MM.1S (cell line): ENCODE results near the gene ABL2.

Experiments
- DNase-seq: peaks from one replicate; pipeline ENCODE4 v3.0.0-alpha.2; 2015
- H2AFZ ChIP-seq: fragments of 300-600 bp; sonication (generic); 2 replicates; pipeline ENCODE4 v1.6.0; 2016; ENCODE audit warnings: antibody characterized with exemption, low read length
- H3F3A ChIP-seq: fragments of 300-600 bp; sonication (generic); 2 replicates; pipeline ENCODE4 v1.6.1; 2016; ENCODE audit warnings: mild to moderate bottlenecking, antibody characterized with exemption, low read length, moderate library complexity, mixed read lengths; ENCODE audit not compliant: insufficient read depth
- H3K27ac ChIP-seq: fragments of 300-600 bp; sonication (generic); 2 replicates; pipeline ENCODE4 v1.5.1; 2016; ENCODE audit warnings: mild to moderate bottlenecking, low read length
- H3K27me3 ChIP-seq: fragments of 300-600 bp; sonication (generic); replicated peaks from 2 replicates; pipeline ENCODE4 v1.6.0; 2016; ENCODE audit warnings: low read length; ENCODE audit not compliant: insufficient read depth
- H3K36me3 ChIP-seq: fragments of 300-600 bp; sonication (generic); replicated peaks from 2 replicates; pipeline ENCODE4 v1.6.1; 2016; ENCODE audit warnings: mild to moderate bottlenecking, low read length, mixed read lengths; ENCODE audit not compliant: insufficient read depth
- H3K4me1 ChIP-seq: fragments of 300-600 bp; sonication (generic); 2 replicates; pipeline ENCODE4 v1.6.1; 2016; ENCODE audit warnings: low read length, mixed read lengths
- H3K4me2 ChIP-seq: fragments of 300-600 bp; sonication (generic); 2 replicates; pipeline ENCODE4 v1.6.0; 2016; ENCODE audit warnings: low read depth, low read length
- H3K4me3 ChIP-seq: fragments of 300-600 bp; sonication (generic); 2 replicates; pipeline ENCODE4 v1.5.1; 2016; ENCODE audit warnings: low read length, mixed read lengths
- H3K79me2 ChIP-seq: fragments of 300-600 bp; sonication (generic); 2 replicates; pipeline ENCODE4 v1.6.1; 2016; ENCODE audit warnings: mixed run types, low read length, mixed read lengths
- H3K9ac ChIP-seq: fragments of 300-600 bp; sonication (generic); 2 replicates; pipeline ENCODE4 v1.6.1; 2016; ENCODE audit warnings: low read length, mixed read lengths
- H3K9me2 ChIP-seq: fragments of 300-600 bp; sonication (generic); replicated peaks from 2 replicates; pipeline ENCODE4 v1.6.1; 2016; ENCODE audit warnings: mild to moderate bottlenecking, low read length, mixed read lengths; ENCODE audit not compliant: insufficient read depth
- H3K9me3 ChIP-seq: fragments of 300-600 bp; sonication (generic); replicated peaks from 2 replicates; pipeline ENCODE4 v1.6.1; 2016; ENCODE audit warnings: mild to moderate bottlenecking, low read length, mixed read lengths; ENCODE audit not compliant: insufficient read depth
- H4K20me1 ChIP-seq: fragments of 300-600 bp; sonication (generic); 2 replicates; pipeline ENCODE4 v1.6.1; 2016; ENCODE audit warnings: mild to moderate bottlenecking, low read length, moderate library complexity, mixed read lengths; ENCODE audit not compliant: insufficient read depth
- CTCF ChIP-seq: fragments of 300-600 bp; sonication (generic); IDR thresholded peaks from 2 replicates; pipeline ENCODE4 v1.5.1; 2016; ENCODE audit warnings: antibody characterized with exemption, low read length, mixed read lengths
- EZH2 ChIP-seq: fragments of 300-600 bp; sonication (generic); optimal IDR thresholded peaks from 2 replicates; pipeline ENCODE3; 2017; ENCODE audit warnings: low read depth, mild to moderate bottlenecking, antibody characterized with exemption, low read length, mixed read lengths
- EZH2phosphoT487 ChIP-seq: fragments of 300-600 bp; sonication (generic); IDR thresholded peaks from 2 replicates; pipeline ENCODE4 v1.6.1; 2018; ENCODE audit warnings: antibody characterized with exemption, low read length

ABL2 gene

GRCh38 chr1:179087665-179088064 lies 141.8 kb downstream of the ABL2 start:
- no peaks in the 10 kb centered on the region for H3K9me3 ChIP-seq
- H2AFZ ChIP-seq = no peak overlapping the region
- DNase-seq = no peak
- no peaks in the 10 kb centered on the region for H3K9me2 ChIP-seq
- H3K36me3 ChIP-seq = peaks cover 54% of the 10 kb centered on the region
- H4K20me1 ChIP-seq = 0 out of 2 replicates have a peak, but pooled peaks cover 5% of the 10 kb centered on the region
- peaks cover 55% of the 10 kb centered on the region for H3K4me1 ChIP-seq
- peaks cover 98% of the 10 kb centered on the region for H3K79me2 ChIP-seq
- H3K27me3 ChIP-seq = no peaks in the 10 kb centered on the region
- no peak overlapping the region for H3K9ac ChIP-seq
- TF ChIP-seq EZH2phosphoT487 (no peak), CTCF (no peak), EZH2 (no peak)
- H3K27ac ChIP-seq = peak overlapping the region; percentile 5; the same call in 1 of the 2 replicates
- no peak overlapping the region for H3K4me3 ChIP-seq
- no peak overlapping the region for H3K4me2 ChIP-seq
- H3F3A ChIP-seq = peaks cover 32% of the 10 kb centered on the region

GRCh38 chr1:179083533-179083932 lies 145.9 kb downstream of the ABL2 start:
- H3K79me2 ChIP-seq = peaks cover 69% of the 10 kb centered on the region
- no peaks in the 10 kb centered on the region for H3K9me2 ChIP-seq
- H3K4me2 ChIP-seq = peak overlapping the region; percentile 99
- H4K20me1 ChIP-seq = no peaks in the 10 kb centered on the region
- peak; percentile 90 for DNase-seq
- no peaks in the 10 kb centered on the region for H3K27me3 ChIP-seq
- no peak overlapping the region for H2AFZ ChIP-seq
- H3K9ac ChIP-seq = peak overlapping the region; percentile 99; the same call in 1 of the 2 replicates
- H3K9me3 ChIP-seq = no peaks in the 10 kb centered on the region
- H3K27ac ChIP-seq = peak overlapping the region; percentile 93
- H3K4me3 ChIP-seq = peak overlapping the region; percentile 99
- H3K36me3 ChIP-seq = peaks cover 29% of the 10 kb centered on the region
- H3F3A ChIP-seq = peaks cover 55% of the 10 kb centered on the region
- TF ChIP-seq EZH2phosphoT487 = no peak
- peaks cover 55% of the 10 kb centered on the region for H3K4me1 ChIP-seq

GRCh38 chr1:179082999-179083335 lies 146.5 kb downstream of the ABL2 start:
- Histone ChIP-seq H3K27me3 (no peaks in the 10 kb centered on the region), H3K9me2 (no peaks in the 10 kb centered on the region), H2AFZ (peak overlapping the region; percentile 20; the same call in 1 of the 2 replicates), H4K20me1 (no peaks in the 10 kb centered on the region), H3K27ac (peak overlapping the region; percentile 93), H3K79me2 (peaks cover 63% of the 10 kb centered on the region), H3K36me3 (peaks cover 27% of the 10 kb centered on the region), H3K4me2 (peak overlapping the region; percentile 99), H3K4me1 (peaks cover 49% of the 10 kb centered on the region), H3F3A (peaks cover 50% of the 10 kb centered on the region), H3K9me3 (no peaks in the 10 kb centered on the region), H3K9ac (peak overlapping the region; percentile 99), H3K4me3 (peak overlapping the region; percentile 99)
- TF ChIP-seq EZH2 (no peak), EZH2phosphoT487 (no peak)
- DNase-seq = peak; percentile 52

GRCh38 chr1:179082333-179082998 lies 147.0 kb downstream of the ABL2 start:
- peaks cover 58% of the 10 kb centered on the region for H3K79me2 ChIP-seq
- no peaks in the 10 kb centered on the region for H4K20me1 ChIP-seq
- peak overlapping the region; percentile 32 for H2AFZ ChIP-seq
- H3K27me3 ChIP-seq = no peaks in the 10 kb centered on the region
- peak overlapping the region; percentile 99 for H3K4me2 ChIP-seq
- DNase-seq = peak; percentile 50
- peak overlapping the region; percentile 93 for H3K27ac ChIP-seq
- peaks cover 44% of the 10 kb centered on the region for H3K4me1 ChIP-seq
- no peaks in the 10 kb centered on the region for H3K9me3 ChIP-seq
- H3K9me2 ChIP-seq = no peaks in the 10 kb centered on the region
- peak overlapping the region; percentile 99 for H3K4me3 ChIP-seq
- no peak for TF ChIP-seq EZH2phosphoT487
- no peak for TF ChIP-seq EZH2
- TF ChIP-seq CTCF = peak; percentile 7; the same call in 1 of the 2 replicates
- H3K9ac ChIP-seq = peak overlapping the region; percentile 99
- peaks cover 45% of the 10 kb centered on the region for H3F3A ChIP-seq
- peaks cover 22% of the 10 kb centered on the region for H3K36me3 ChIP-seq
